HG03521 (cell line): ENCODE results near the gene MIPOL1.

Source experiments
- ATAC-seq: cut with Tn5 transposase; IDR thresholded peaks from one replicate; pipeline ENCODE4 v1.9.1; 2021; ENCODE audit warnings: mild to moderate bottlenecking, moderate library complexity; ENCODE audit not compliant: unreplicated experiment

The MIPOL1 gene

DNA sequence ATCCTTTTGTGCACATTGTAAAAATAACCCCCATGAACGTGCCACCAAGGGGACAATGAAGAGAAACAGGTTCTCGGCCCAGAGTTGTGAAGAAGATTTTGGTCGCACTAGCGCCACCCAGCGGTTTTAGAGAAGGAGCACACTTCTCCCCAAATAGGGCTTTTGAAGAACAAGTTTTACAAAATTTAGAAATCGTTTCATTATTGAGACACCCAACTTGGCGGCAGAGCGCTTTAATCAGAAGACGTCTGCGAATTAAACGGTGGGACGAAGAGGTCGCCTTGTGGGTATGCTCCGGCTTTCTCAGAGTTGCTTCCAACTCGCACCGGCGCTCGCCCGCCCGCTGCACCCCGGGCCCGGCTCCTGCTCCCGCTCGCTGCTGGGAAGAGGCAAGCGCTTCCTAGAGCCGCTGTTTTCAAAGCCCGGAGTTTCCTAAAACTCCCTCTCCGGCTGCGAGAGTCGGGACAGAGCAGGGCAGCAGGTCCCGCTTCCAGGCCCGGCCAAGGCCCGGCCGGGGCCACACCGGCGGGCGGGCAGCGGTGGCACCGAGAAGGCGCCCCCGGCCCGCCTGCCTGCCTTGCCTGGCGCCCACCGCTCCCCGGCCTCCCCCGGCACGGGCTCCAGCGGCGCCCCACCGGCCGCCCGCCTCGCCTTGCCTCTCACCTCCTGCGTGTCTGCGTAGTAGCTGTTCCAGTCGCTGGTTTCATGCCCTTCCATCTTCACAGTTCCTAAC lies 396.7 kb downstream of the MIPOL1 start:
- no peak for ATAC-seq

DNA sequence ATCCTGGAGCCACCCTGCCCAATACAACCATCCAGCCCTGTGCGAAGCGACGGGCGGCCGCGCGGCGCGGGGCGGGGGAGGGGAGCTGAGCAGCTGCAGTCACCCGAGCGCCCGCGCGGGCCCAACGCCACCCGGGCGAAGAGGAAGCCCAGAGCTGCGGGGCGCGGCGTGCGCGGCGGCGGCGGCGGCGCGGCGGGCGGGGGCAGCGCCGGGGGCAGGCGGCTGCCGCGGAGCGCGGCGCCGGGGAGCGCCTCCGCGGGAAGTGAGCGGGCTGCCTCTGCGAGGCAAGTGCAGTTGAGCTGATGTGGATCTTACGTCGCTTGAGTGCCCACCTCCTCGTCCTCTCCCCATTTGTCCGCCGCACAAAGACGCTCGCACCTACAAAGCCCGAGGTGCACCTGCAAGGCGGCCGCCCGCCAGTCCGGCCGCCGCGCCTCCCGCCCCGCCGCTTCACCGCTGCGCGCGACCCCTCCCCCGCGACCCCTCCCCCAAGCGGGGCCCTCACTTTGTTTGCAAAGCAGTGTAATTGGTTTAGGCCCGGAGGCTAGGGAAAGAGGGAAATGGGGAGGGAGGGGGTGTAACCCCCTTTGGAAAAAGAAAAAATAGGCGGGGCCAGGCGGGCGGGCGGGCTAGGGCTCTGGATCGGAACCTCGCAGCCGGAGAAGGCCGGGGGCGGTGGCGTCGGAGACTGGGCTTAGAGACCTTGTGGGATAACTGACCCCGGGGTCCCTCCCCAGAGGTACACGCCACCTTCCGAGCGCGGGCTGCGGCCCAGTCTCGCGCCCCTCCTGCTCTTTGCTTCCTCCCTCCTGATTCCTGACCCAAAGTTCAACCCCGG lies 397.5 kb downstream of the MIPOL1 start, which contains the start of the genes FOXA1 and TTC6:
Gene FOXA1 (minus strand): TSS at position 279 of the 838 bp plus-strand sequence. CDS start 277 bp downstream, at position 2.
Gene TTC6 (plus strand): TSS at position 659 of the 838 bp plus-strand sequence. CDS start 26,436 bp downstream, outside the sequence.
- ATAC-seq, result no peak

DNA sequence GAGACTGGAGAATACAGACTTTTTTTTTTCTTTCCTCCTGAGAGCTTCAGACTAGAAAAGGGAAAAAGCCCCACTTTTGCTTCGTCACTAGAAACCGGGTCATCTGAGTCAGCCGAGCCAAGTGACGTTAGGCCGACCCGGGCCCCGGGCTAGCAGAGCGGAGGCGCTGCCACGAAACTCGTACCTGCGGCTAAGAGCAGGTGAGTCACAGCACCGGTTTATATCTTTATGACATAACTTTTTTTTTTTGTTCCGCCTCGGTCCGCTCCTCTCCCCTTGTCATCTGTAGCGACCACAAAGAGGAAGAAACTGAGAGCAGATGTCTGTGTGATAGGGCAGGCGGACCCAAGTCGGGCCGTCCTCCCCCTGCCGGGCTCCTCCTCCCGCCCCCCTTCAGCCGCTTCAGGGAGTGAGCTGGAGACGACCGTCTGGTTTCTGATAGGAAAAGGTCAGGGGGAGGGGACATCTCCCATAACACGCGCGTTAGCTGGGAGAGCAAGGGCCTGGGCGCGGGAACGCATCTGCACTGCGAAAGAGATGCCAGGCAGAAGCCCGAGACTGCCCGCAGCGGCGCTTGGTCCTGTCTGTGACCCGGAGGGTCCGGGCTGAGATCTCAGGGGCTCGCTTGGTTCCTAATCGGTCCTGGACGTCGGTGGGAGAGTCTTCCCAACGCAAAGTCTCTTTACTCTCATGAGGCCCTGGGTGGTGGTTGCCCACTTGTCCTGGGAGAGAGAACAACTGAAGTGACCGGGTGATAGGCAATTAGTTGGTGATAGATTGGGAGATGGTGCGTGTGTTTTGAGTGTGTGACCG lies 398.3 kb downstream of the MIPOL1 start:
- ATAC-seq, result peak; percentile 47

DNA sequence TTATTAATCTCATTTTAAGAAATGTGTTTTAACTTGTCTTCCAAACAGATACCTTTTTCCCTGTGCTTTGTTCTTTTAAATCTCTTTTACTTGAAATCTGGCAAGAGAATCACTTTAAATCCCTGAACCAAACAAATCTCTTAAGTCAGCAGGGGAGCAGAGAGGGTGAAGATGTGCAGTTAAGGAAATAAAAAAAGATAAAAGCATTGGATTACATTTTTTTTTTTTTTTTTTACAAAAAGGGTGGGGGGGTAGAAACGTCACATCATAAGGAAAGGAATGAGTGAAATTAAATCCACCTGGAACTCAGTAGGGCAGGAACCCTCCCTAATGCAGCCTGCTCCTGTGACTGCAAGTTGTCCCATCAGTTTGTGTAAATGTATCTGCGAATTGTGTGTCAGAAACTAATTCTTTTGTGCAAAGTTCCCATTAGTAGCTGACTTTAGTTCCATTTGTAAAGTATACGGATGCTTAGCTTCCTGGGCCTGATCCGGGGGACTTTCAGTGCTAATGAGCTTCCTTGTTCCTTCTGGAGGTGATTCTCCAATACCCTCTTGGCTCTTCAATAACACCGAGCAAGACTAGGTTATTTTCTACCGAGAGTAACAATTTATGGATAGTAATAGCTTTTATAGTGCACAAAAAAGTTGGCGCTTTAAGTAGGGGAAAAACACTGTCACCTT lies 399.2 kb downstream of the MIPOL1 start:
- ATAC-seq, result no peak

DNA sequence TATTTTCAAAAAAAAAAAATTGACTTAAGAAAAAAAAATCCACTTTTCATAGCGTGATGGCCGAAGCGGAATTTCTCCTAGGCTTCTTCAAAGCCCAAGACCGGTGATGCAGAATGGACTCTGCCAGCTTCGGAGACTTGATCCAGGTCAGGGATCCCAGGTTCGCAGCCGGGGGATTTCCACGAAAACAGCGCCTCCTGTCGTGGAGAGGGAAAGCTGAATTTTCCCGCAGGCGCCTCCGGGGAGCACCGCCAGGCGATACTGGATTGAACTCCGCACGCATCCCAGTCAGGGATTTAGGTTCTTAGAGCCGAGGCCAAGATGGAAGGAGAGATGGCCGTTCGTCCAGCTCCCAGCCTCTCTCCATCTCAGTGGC lies 399.8 kb downstream of the MIPOL1 start:
- ATAC-seq, result no peak

DNA sequence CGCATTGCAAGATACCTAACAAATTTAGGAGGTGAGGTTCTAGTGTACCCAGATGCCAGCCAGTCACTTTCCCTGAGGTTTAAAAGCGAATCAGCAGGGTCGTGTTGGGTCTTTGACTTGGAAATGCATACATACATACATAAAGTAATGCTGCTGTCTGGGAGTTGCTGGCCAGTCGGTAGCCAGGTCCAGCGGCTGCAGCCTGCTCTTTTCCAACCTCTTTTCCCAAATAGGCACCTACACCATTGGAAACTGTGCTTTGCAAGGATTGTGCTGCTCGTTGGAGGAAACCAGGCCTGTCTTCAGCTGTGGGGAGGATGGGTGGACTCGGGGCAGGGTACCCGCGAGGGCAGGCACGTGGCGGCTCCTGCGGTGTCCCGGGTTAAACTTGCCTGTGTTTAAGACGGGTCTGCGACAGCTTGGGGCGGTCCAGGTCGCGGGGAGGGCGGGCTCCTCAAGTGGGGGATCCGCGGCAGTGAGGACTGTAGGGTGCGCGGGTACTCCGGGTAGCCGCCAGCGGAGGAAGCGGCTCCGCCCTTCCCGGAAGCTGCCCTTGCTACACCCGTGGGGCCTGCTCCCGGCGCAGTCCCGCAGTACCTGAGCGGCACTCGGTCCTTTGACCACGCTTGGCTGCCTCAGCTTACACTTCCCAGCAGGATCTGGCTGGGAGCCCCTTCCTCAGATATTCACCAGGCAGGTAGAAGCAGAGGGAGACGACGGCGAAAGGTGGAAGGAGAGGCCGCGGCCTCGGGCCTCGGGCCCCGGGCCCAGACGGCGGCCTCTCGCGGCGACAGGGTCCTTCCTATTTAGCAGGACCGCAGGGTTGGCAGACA lies 400.4 kb downstream of the MIPOL1 start:
- no peak for ATAC-seq

DNA sequence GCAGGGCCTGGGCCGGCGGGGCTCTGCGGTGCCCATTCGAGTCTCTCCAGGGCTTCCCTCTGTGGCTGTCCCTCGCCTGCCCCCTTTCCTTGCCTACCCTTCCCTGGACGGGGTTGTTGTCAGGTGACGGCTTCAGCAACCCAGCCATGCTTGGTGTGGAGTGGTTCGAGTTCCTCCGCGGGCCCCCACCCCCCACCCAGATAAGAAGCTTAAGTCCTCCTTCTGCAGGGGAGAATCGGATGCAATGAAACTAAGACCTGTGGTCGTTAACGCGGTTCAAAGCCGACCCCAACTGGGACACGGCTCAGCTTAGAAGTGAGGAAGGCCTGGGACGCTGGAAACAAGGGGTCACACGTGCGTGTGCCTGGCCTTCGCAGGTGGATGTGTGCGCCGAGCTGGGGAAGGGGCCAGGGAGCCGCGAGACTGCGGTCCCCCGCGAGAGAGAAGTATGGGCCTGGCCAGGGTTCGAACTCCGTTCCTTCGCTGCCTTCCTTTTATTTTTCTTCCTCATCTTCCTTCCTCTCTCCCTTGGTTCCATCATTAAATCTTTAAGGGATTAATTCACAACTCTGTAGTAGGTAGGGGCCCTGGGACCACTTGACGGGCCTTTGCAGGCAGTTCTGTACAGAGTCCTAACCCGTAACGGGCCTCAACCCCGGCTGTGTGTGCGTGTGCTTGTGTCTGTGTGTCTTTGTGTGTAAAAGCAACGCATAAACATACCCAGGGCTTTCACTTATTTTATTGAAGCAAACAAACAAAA lies 401.2 kb downstream of the MIPOL1 start:
- ATAC-seq, result no peak

DNA sequence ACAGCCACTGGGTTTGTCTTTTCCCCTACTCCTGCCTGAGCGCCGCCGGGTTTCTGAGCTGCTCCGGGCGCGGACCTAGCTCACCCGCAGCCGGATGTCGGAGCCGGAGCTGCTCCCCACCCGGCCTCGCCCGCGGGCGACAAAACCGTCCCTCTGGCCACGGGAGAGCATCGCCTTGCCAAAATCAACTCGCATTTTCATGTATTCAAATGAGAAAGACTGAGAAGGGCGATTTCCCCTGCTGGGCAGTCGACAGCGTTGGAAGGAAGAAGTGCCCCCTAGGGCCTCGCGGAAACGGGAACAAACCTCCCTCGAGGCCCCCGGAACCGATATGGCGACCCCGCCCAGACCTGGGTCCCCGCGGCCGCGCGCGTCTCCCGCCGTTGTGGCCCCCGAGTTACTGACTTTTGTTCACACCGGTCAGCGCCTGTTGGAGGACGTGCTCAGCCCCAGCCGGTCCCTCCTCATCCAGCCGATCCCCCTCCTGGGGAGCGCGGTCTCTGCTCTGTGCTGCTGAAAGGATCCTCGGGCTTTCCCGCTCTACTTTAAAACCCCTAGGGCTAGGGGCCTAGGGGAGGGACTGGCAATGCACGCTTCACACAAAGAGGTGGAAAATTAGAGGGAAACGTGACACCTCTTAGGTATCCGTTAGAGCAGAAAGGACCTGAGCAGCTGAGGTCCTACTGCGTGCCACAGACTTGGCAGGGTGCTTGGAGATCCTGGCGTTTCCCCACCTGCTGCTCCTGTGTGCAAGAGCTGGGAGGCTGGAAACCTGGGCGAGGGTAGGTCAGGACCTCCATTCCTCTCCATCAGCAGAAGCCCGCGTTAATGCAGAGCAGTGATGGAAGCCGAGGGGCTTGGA lies 402.0 kb downstream of the MIPOL1 start:
- ATAC-seq, result no peak

DNA sequence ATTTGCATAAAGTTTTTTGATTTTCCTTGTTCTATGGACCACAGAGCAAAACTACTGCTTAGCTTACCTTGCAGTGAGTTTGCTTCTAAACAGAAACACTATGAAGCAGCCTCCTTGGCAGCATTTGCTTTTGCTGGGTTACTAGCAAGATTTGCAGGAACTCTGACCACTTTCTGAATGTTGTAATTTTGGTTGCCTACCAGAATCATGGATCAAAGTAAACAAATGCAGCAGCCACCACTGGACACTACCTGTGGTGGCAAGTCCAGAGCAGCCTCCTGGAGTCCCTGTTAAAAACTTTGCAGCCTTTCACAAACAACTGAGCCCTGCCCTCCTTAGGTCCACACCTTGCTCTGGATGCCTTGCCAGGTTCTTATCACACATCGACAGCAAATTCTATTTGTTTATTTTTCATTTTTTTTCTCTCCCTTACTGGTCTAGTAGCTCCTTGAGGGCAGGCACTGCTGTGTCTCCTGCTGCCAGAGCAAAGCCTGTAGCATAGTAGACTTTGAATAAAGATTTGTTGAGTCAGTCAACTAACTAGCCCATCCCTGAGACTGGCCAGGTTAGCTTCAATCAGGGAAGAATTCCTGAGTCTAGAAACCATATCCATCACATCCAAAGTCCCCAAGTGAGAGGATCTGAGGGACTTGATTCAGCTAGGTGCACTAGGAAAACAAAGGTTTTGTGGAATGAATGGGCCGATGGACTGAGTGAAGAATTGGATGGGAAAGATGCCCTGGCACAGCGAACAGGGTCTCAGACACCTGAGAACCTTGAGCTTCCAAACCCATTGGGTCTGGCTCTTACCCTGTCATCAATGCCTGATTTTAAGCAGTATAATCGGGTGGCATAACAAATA lies 403.4 kb downstream of the MIPOL1 start:
- ATAC-seq, result no peak

DNA sequence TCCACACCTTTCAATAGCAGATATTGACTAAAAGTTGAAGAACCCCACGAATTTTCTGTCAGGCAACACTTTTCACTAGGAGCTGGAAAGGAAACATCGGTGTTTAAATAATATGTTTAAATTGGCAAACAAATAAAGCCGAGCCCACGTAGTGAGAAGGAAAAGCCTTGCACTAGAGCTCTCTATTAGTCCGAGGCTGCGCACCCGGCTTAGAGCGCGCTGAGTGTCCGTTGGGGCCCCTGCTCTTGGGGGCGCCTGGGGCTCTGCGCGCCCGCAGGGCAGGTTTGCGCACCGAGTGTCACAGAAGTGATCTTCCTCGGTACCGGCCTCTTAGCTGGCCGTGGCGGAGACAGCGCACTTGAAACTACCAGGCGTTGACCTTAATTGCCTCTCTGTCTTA lies 404.1 kb downstream of the MIPOL1 start:
- no peak for ATAC-seq
